ENCODE results near the gene CGB5.

CGB5 gene

DNA sequence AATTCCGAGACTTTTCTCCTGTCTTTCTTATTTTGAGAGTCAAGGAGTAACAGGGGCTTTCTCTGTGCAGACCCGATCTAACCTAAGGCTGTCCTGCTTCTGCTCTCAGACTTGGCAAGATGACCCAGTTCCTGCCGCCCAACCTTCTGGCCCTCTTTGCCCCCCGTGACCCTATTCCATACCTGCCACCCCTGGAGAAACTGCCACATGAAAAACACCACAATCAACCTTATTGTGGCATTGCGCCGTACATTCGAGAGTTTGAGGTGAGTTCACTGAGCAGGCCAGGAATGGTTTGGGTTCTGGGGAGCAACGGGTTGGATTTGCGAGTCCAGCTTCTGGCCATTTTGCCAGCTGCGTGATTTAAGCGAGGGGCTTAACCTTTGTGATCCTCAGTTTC lies 42.6 kb downstream of the CGB5 start:
- H3K9me3 ChIP-seq, result no peaks in the 10 kb centered on the region
- TF ChIP-seq, protein P1, sequence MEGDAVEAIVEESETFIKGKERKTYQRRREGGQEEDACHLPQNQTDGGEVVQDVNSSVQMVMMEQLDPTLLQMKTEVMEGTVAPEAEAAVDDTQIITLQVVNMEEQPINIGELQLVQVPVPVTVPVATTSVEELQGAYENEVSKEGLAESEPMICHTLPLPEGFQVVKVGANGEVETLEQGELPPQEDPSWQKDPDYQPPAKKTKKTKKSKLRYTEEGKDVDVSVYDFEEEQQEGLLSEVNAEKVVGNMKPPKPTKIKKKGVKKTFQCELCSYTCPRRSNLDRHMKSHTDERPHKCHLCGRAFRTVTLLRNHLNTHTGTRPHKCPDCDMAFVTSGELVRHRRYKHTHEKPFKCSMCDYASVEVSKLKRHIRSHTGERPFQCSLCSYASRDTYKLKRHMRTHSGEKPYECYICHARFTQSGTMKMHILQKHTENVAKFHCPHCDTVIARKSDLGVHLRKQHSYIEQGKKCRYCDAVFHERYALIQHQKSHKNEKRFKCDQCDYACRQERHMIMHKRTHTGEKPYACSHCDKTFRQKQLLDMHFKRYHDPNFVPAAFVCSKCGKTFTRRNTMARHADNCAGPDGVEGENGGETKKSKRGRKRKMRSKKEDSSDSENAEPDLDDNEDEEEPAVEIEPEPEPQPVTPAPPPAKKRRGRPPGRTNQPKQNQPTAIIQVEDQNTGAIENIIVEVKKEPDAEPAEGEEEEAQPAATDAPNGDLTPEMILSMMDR (IDR thresholded peaks at IDR 0.05), result no peak
- H3K4me1 ChIP-seq (ENCODE audit: control insufficient read depth in 1 of 2, insufficient read depth in 1 of 2, low read depth in 1 of 2, low read length in 1 of 2), result peaks cover 15 to 22% of the 10 kb centered on the region in 2 experiments
- peaks cover 30% of the 10 kb centered on the region for H3K36me3 ChIP-seq
- peak overlapping the region; percentile 85 to 86 for H3K4me3 ChIP-seq (ENCODE audit: low read depth in 1 of 2, low read length in 1 of 2)
- H3K27me3 ChIP-seq, result peaks cover 9% of the 10 kb centered on the region
- peak overlapping the region; percentile 92 for H3K27ac ChIP-seq

DNA sequence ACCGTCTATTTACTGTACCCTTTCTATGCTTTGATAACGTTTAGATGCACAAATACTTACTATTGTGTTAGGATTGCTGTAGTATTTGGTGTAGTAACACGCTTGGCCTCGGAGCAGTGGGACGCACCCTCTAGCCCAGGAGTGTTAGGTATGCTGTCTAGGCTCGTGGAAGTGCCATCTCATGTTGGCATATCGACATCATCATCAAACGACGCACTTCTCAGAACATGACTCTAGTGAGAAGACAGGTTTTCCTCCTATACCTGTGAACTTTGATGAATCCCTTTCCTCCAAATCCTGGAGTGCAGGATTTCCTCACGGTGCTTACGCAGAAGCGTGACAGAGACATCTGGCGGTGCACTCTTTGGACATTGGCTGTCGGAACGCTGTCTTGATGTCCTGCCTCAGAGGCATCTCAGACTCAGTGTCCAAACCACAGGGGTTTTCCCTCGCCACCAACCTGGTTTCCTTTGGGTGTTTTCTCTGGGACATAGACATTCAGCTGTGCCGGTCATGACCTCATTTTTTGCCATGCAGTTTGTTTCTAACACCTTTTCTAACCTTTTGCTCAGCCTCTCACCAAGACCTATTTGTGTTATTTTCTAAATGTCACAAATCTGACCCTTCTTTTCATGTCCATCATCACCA lies 47.9 kb downstream of the CGB5 start:
- no peaks in the 10 kb centered on the region for H3K9me3 ChIP-seq
- peaks cover 77% of the 10 kb centered on the region for H3K36me3 ChIP-seq
- no peaks in the 10 kb centered on the region for H3K27me3 ChIP-seq
- no peak overlapping the region for H3K4me3 ChIP-seq (ENCODE audit: low read depth in 1 of 2, low read length in 1 of 2)
- peaks cover 3 to 6% of the 10 kb centered on the region in 2 experiments for H3K4me1 ChIP-seq (ENCODE audit: control insufficient read depth in 1 of 2, insufficient read depth in 1 of 2, low read depth in 1 of 2, low read length in 1 of 2)
- no peak overlapping the region for H3K27ac ChIP-seq
- TF ChIP-seq, protein P1 (IDR thresholded peaks at IDR 0.05), result no peak

GRCh38 chr19:49092686-49093085 lies 49.0 kb downstream of the CGB5 start:
- Histone ChIP-seq H3K36me3 (peaks cover 86% of the 10 kb centered on the region), H3K4me3 (ENCODE audit: low read depth in 1 of 2, low read length in 1 of 2) (no peak overlapping the region), H3K9me3 (no peaks in the 10 kb centered on the region), H3K4me1 (ENCODE audit: control insufficient read depth in 1 of 2, insufficient read depth in 1 of 2, low read depth in 1 of 2, low read length in 1 of 2) (no peaks in the 10 kb centered on the region), H3K27me3 (no peaks in the 10 kb centered on the region), H3K27ac (no peak overlapping the region)
- TF ChIP-seq, protein P1 (IDR thresholded peaks at IDR 0.05), result no peak
